OCI-LY1 (cell line): Measurements from ENCODE around the gene LEF1.
A peak's percentile ranks its signal among the peaks of the same experiment; 100 is the strongest.

Experiments used
- CTCF ChIP-seq: fragments of 200-600 bp; sonication (generic), shearing (Covaris generic); IDR thresholded peaks from 2 replicates; pipeline ENCODE4 v1.5.1; 2017; ENCODE audit warnings: mild to moderate bottlenecking, antibody characterized with exemption, low read length, moderate library complexity, mixed read lengths
- EZH2 ChIP-seq: fragments of 200-600 bp; sonication (generic), shearing (Covaris generic); IDR thresholded peaks from 2 replicates; pipeline ENCODE4 v1.8.0; 2017; ENCODE audit warnings: borderline replicate concordance, mixed run types, mild to moderate bottlenecking, antibody characterized with exemption, low read length, moderate library complexity, mixed read lengths

GRCh38 chr4:108181704-108182103, 13.0 kb upstream of the LEF1 start:
- peak; percentile 46 for TF ChIP-seq CTCF
- no peak for TF ChIP-seq EZH2
